GM12878 (cell line): ENCODE data around the gene FGD4. TPM values are rescaled to one million over a fixed set of nuclear protein-coding genes. Genes with fewer than 3 reads are reported as not detected.

Source experiments
- ATAC-seq: fragments of 200-7000 bp; cut with Tn5 transposase; 3 replicates; pipeline ENCODE4 v1.9.1; 2020; ENCODE audit warnings: mild to moderate bottlenecking, moderate library complexity
- BruUV-seq: library from RNA; stranded (reverse); fragments of 400-500 nt; replicated peaks from 2 replicates; lab custom pipeline; 2021; lab: Mats Ljungman, UMichigan
- CTCF ChIA-PET: fragments of 300-600 bp; sonication (Branson Sonifier 250); formaldehyde crosslinking; extraction: SDS; loops from one replicate; lab custom pipeline; 2021; ENCODE audit warnings: inconsistent platforms; lab: Yijun Ruan, JAX
- POLR2A ChIA-PET: fragments of 350-600 bp; formaldehyde crosslinking; extraction: SDS; loops from one replicate; lab custom pipeline; 2021; ENCODE audit warnings: inconsistent platforms; lab: Charles Lee
- RAD21 ChIA-PET: fragments of 300-600 bp; sonication (Branson Sonifier 250); formaldehyde crosslinking; loops from one replicate; lab custom pipeline; 2023; ENCODE audit warnings: antibody characterized with exemption; ENCODE audit not compliant: unreplicated experiment; lab: Charles Lee
- SMC1A ChIA-PET: fragments of 300-600 bp; sonication (Branson Sonifier 250); formaldehyde crosslinking; loops from one replicate; lab custom pipeline; 2023; ENCODE audit not compliant: unreplicated experiment, uncharacterized antibody; lab: Charles Lee
- DNase-seq: peaks from one replicate; pipeline ENCODE4 v3.0.0-alpha.2; 2011; ENCODE audit warnings: low read depth, low spot score
- FAIRE-seq: peaks from 3 replicates; lab custom pipeline; 2011; peaks lifted over from hg19 to GRCh38; lab: Jason Lieb, UNC
- H2AFZ ChIP-seq: 2 replicates; pipeline ENCODE4 v1.6.0; 2011; ENCODE audit warnings: low read depth, low read length, control low read depth; ENCODE audit not compliant: control insufficient read depth
- H3K27ac ChIP-seq: 2 replicates; pipeline ENCODE4 v1.5.1; 2011; ENCODE audit warnings: control low read depth; ENCODE audit not compliant: control insufficient read depth, insufficient read depth
- H3K27me3 ChIP-seq, 2 experiments: replicated peaks in 1 of 2; 2 replicates each; pipeline versions ENCODE4 v1.6.0 to v1.6.1; 2011; ENCODE audit warnings: low read length in 1 of 2; ENCODE audit not compliant: control insufficient read depth in 2 of 2, insufficient read depth in 2 of 2
- H3K36me3 ChIP-seq, 2 experiments: 2 replicates each; pipeline ENCODE4 v1.5.1; 2011; ENCODE audit warnings: low read length in 1 of 2; ENCODE audit not compliant: control insufficient read depth in 2 of 2, insufficient read depth in 2 of 2
- H3K4me1 ChIP-seq: 2 replicates; pipeline ENCODE4 v1.6.1; 2011; ENCODE audit warnings: mild to moderate bottlenecking, low read length, moderate library complexity, mixed read lengths; ENCODE audit not compliant: control insufficient read depth, insufficient read depth
- H3K4me2 ChIP-seq: 2 replicates; pipeline ENCODE4 v1.6.0; 2011; ENCODE audit warnings: control low read depth; ENCODE audit not compliant: control insufficient read depth, insufficient read depth
- H3K4me3 ChIP-seq: fragments of 200-600 bp; sonication (generic); 2 replicates; pipeline ENCODE4 v1.5.1; 2016
- H3K79me2 ChIP-seq: 2 replicates; pipeline ENCODE4 v1.6.0; 2011; ENCODE audit warnings: low read length; ENCODE audit not compliant: control insufficient read depth, insufficient read depth
- H3K9ac ChIP-seq: 2 replicates; pipeline ENCODE4 v1.8.0; 2011; ENCODE audit warnings: low read length, control low read depth, mixed read lengths; ENCODE audit not compliant: control insufficient read depth, insufficient read depth
- H3K9me3 ChIP-seq: replicated peaks from 3 replicates; pipeline ENCODE4 v1.5.1; 2011; ENCODE audit warnings: mild to moderate bottlenecking, low read length; ENCODE audit not compliant: control insufficient read depth, insufficient read depth
- H4K20me1 ChIP-seq: 2 replicates; pipeline ENCODE4 v1.6.0; 2011; ENCODE audit not compliant: control insufficient read depth, insufficient read depth
- CBX5 ChIP-seq: sonication (generic); IDR thresholded peaks from 2 replicates; pipeline ENCODE4 v1.6.1; 2016; ENCODE audit warnings: low read depth, moderate library complexity, mild to moderate bottlenecking, inconsistent platforms
- E2F4 ChIP-seq: IDR thresholded peaks from 2 replicates; pipeline ENCODE4 v1.6.1; 2012; ENCODE audit warnings: low read depth, low read length, improper control_type of control experiment
- NRF1 ChIP-seq: conservative IDR thresholded peaks from 2 replicates; pipeline ENCODE4 v1.6.1; 2011; ENCODE audit warnings: mild to moderate bottlenecking, low read depth, low read length, improper control_type of control experiment
- PAX5 ChIP-seq: IDR thresholded peaks from 2 replicates; pipeline ENCODE4 v1.6.1; 2011; ENCODE audit warnings: low read depth, low read length, borderline replicate concordance
- SIN3A ChIP-seq: IDR thresholded peaks from 2 replicates; pipeline ENCODE4 v1.6.1; 2012; ENCODE audit warnings: low read depth, low read length, improper control_type of control experiment
- SMAD1 ChIP-seq: fragments of 450-650 bp; IDR thresholded peaks from 2 replicates; pipeline ENCODE4 v1.6.1; 2018; ENCODE audit warnings: mild to moderate bottlenecking, low read depth; ENCODE audit not compliant: partially characterized antibody
- SREBF1 ChIP-seq: IDR thresholded peaks from 2 replicates; pipeline ENCODE4 v1.6.1; 2012; ENCODE audit warnings: mild to moderate bottlenecking, low read length
- ZNF592 ChIP-seq: fragments of 450-650 bp; IDR thresholded peaks from 2 replicates; pipeline ENCODE4 v1.6.1; 2017; ENCODE audit warnings: mild to moderate bottlenecking, moderate library complexity
- WGBS: methylation state at CpG from one replicate; pipeline ENCODE4 v1.1.6; 2016; ENCODE audit warnings: low lambda C conversion rate; ENCODE audit not compliant: insufficient replicate concordance, insufficient coverage; ENCODE audit errors: missing lambda C conversion rate; 5-methylcytosine and 5-hydroxymethylcytosine counted together
- in situ Hi-C: fragments of 300-500 bp; cut with MboI; formaldehyde crosslinking; loops from 9 replicates; pipeline ENCODE4 v1.14.3; 2018; ENCODE audit warnings: mixed read lengths
- intact Hi-C: fragments of 100-400 bp; cut with micrococcal nuclease; formaldehyde crosslinking; loops from one replicate; pipeline ENCODE4 v1.14.2; 2022; ENCODE audit not compliant: unreplicated experiment
- polyA plus RNA-seq, 11 experiments: library from polyadenylated mRNA; depleted of rRNA in 4 of 11; unstranded in 6 of 11; stranded (reverse) in 5 of 11; fragments of >200 nt; fragmentation: Nextera tagmentation in 4 of 11; fragmentation: Illumina TruSeq in 1 of 11; extraction: Ambion mirVana in 4 of 11; extraction: Trizol in 1 of 11; gene quantifications; 1 replicate in 1 of 11; 2 replicates in 10 of 11; pipeline versions ENCODE4 v1.2.1 to v1.2.3, GENCODE V29; 2011 to 2016; ENCODE audit warnings: inconsistent platforms in 2 of 11, missing spikeins in 2 of 11, low read depth in 1 of 11
- total RNA-seq, 4 experiments: library from RNA; depleted of rRNA in 3 of 4; stranded (reverse); fragments of >200 nt in 3 of 4; fragmentation: Illumina TruSeq in 1 of 4; extraction: Trizol in 1 of 4; gene quantifications; 2 replicates each; pipeline versions ENCODE4 v1.2.1 to v1.2.3, GENCODE V29; 2013 to 2021
- TF ChIP-seq, protein P1 (sequence below): IDR thresholded peaks from 2 replicates; pipeline ENCODE4 v1.6.1; 2011; ENCODE audit warnings: borderline replicate concordance, low read depth, mild to moderate bottlenecking, moderate library complexity, mixed read lengths, low read length; ENCODE audit not compliant: insufficient read depth; ENCODE audit errors: extremely low read length
- TF ChIP-seq, protein P2 (sequence below): fragments of 450-650 bp; IDR thresholded peaks from 2 replicates; pipeline ENCODE4 v1.6.1; 2018; ENCODE audit warnings: borderline replicate concordance, mild to moderate bottlenecking; ENCODE audit not compliant: partially characterized antibody
- TF ChIP-seq, protein P3 (sequence below): IDR thresholded peaks from 2 replicates; pipeline ENCODE4 v1.6.1; 2012; ENCODE audit warnings: low read depth, low read length, improper control_type of control experiment

The FGD4 gene
- total and polyA plus RNA-seq, 10 of the 15 experiments (the other 5 are each of a cell fraction or from before 2014, with no cell fraction given): 0.01 to 0.18 (median 0.08) TPM; not detected in 3

- TF ChIP-seq ZNF592: no peak
- no peak for TF ChIP-seq E2F4
- TF ChIP-seq, all 136 proteins: peak for 0
Observed at GRCh38 chr12:32504591-32504990, 105.2 kb downstream of the FGD4 start (continued).

DNA sequence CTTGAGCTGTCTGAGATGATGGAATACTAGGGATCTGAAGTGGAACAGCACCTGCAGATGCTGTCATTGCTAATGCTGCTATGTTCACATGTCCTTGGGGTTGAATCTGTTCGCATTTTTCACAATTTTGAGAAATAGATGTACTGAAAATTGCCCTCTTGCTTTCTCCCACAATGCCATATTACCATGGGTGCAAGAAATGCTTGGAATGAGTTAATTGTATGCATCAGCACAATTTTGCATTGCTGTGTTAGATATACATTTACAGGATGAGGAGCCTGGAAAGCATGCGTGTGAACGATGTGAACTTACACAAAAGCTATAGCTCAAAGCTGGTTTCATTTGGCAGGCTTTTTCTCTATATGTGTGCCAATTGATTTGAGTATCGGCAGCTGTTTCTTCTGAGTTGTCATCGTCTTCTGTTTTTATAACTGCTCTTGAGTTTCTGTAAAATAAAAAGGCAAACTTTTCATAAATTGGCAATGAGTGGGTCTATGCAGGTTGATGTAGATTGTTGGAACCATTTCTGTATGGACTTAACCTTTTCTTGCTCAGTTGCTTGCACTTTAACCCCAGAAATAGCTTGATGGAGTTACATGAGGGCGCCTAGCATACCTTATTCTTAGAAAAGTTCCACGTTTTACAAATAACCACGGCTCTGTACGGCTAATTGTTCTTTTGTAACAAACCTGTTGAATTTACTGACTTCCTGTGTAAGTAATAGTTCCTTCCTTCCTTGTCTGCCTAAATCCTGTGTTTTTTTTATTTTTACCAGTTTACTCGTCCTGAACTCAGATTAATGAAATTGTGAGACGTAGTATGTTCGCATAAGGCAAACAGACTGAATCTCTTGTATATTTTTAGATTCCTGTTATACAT lies 105.9 kb downstream of the FGD4 start:
- ChIA-PET SMC1A (no interaction called here), POLR2A (no interaction called here), CTCF (interaction anchor here (1.6 kb wide), 1 partner anchor 49 kb away, joined by 4 read pairs; no protein-coding TSS in a partner anchor), RAD21 (no interaction called here)
- intact Hi-C loops (no loop called here), in situ Hi-C loops (no loop called here)
- BruUV-seq: no TSS peak
- no peaks in the 10 kb centered on the region for H3K4me1 ChIP-seq
- ATAC-seq (no peak), FAIRE-seq (no peak), DNase-seq (no peak)
- no peaks in the 10 kb centered on the region for H3K9me3 ChIP-seq
- WGBS: 56% methylated on average over 12 of the region's 12 CpGs
- H3K27me3 ChIP-seq: no peaks in the 10 kb centered on the region
- H3K9ac ChIP-seq: no peak overlapping the region
- H3K27ac ChIP-seq: no peak overlapping the region
- H3K79me2 ChIP-seq: no peaks in the 10 kb centered on the region
- H3K4me3 ChIP-seq: no peak overlapping the region
- no peak overlapping the region for H3K4me2 ChIP-seq
- no peak overlapping the region for H2AFZ ChIP-seq
- no peaks in the 10 kb centered on the region for H3K36me3 ChIP-seq
- H4K20me1 ChIP-seq: no peaks in the 10 kb centered on the region
- TF ChIP-seq, protein P1, sequence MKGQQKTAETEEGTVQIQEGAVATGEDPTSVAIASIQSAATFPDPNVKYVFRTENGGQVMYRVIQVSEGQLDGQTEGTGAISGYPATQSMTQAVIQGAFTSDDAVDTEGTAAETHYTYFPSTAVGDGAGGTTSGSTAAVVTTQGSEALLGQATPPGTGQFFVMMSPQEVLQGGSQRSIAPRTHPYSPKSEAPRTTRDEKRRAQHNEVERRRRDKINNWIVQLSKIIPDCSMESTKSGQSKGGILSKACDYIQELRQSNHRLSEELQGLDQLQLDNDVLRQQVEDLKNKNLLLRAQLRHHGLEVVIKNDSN: no peak
- TF ChIP-seq, protein P2, sequence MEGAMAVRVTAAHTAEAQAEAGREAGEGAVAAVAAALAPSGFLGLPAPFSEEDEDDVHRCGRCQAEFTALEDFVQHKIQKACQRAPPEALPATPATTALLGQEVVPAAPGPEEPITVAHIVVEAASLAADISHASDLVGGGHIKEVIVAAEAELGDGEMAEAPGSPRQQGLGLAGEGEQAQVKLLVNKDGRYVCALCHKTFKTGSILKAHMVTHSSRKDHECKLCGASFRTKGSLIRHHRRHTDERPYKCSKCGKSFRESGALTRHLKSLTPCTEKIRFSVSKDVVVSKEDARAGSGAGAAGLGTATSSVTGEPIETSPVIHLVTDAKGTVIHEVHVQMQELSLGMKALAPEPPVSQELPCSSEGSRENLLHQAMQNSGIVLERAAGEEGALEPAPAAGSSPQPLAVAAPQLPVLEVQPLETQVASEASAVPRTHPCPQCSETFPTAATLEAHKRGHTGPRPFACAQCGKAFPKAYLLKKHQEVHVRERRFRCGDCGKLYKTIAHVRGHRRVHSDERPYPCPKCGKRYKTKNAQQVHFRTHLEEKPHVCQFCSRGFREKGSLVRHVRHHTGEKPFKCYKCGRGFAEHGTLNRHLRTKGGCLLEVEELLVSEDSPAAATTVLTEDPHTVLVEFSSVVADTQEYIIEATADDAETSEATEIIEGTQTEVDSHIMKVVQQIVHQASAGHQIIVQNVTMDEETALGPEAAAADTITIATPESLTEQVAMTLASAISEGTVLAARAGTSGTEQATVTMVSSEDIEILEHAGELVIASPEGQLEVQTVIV: no peak
- TF ChIP-seq, protein P3, sequence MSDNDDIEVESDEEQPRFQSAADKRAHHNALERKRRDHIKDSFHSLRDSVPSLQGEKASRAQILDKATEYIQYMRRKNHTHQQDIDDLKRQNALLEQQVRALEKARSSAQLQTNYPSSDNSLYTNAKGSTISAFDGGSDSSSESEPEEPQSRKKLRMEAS: no peak
- TF ChIP-seq SIN3A (no peak), PAX5 (no peak), SMAD1 (no peak), SREBF1 (no peak), CBX5 (no peak), NRF1 (no peak)
